Lung (tissue), 12 donors: ENCODE measurements around the gene CANT1. TPM values are rescaled to one million over a fixed set of nuclear protein-coding genes. Genes with fewer than 3 reads are reported as not detected.

Source experiments
- ATAC-seq: fragments of 200-7000 bp; cut with Tn5 transposase; one replicate; pipeline ENCODE4 v1.9.1; 2020; ENCODE audit warnings: moderate number of reproducible peaks; ENCODE audit not compliant: insufficient read depth, low FRiP score
- DNase-seq, 3 donors: peaks; one replicate each; pipeline ENCODE4 v3.0.0-alpha.2; 2013 to 2017
- H3K27ac ChIP-seq, 2 donors: one replicate each; pipeline ENCODE4 v1.5.1; 2013; ENCODE audit warnings: mild to moderate bottlenecking in 2 of 2, moderate library complexity in 2 of 2, control low read depth in 1 of 2, inconsistent platforms in 1 of 2, low read depth in 1 of 2, low read length in 1 of 2
- H3K27me3 ChIP-seq, 3 donors: one replicate each; pipeline ENCODE4 v1.5.1; 2013; ENCODE audit warnings: low read length in 2 of 3; ENCODE audit not compliant: control insufficient read depth in 3 of 3, insufficient read depth in 3 of 3
- H3K36me3 ChIP-seq, 4 donors: one replicate each; pipeline ENCODE4 v1.5.1; 2013; ENCODE audit warnings: low read length in 4 of 4, mild to moderate bottlenecking in 1 of 4, moderate library complexity in 1 of 4; ENCODE audit not compliant: control insufficient read depth in 4 of 4, insufficient read depth in 4 of 4
- H3K4me1 ChIP-seq, 5 donors: one replicate each; pipeline ENCODE4 v1.5.1; 2013; ENCODE audit warnings: low read length in 5 of 5, mild to moderate bottlenecking in 2 of 5, moderate library complexity in 1 of 5; ENCODE audit not compliant: control insufficient read depth in 5 of 5, insufficient read depth in 5 of 5
- H3K4me3 ChIP-seq: one replicate; pipeline ENCODE4 v1.5.1; 2013; ENCODE audit warnings: mild to moderate bottlenecking, control low read depth, moderate library complexity
- H3K9ac ChIP-seq, 2 donors: one replicate each; pipeline ENCODE4 v1.5.1; 2013; ENCODE audit warnings: low read length in 2 of 2, control low read depth in 1 of 2; ENCODE audit not compliant: insufficient read depth in 1 of 2
- H3K9me3 ChIP-seq, 4 donors: one replicate each; pipeline ENCODE4 v1.5.1; 2013; ENCODE audit warnings: low read length in 3 of 4, mild to moderate bottlenecking in 1 of 4, moderate library complexity in 1 of 4; ENCODE audit not compliant: control insufficient read depth in 4 of 4, insufficient read depth in 3 of 4
- CTCF ChIP-seq: IDR thresholded peaks from 2 replicates; pipeline ENCODE4 v1.5.1; 2012; ENCODE audit warnings: mild to moderate bottlenecking; ENCODE audit errors: control extremely low read depth, extremely low read depth
- WGBS, 2 donors: extraction: QIAGEN DNeasy Blood & Tissue Kit; methylation state at CpG; one replicate each; pipeline ENCODE4 v1.1.7; 2013; 5-methylcytosine and 5-hydroxymethylcytosine counted together
- polyA plus RNA-seq, 2 donors: library from polyadenylated mRNA; stranded (reverse); fragments of 200-250 nt; gene quantifications; one replicate each; pipeline ENCODE4 v1.2.1, GENCODE V29; 2013
- total RNA-seq, 2 donors: library from RNA; depleted of rRNA in 1 of 2; stranded (reverse); fragments of >200 nt in 1 of 2; gene quantifications; one replicate each; pipeline ENCODE4 v1.2.1, GENCODE V29; 2014 to 2021
- donor health status: control.
- donor health status: control.
- donor health status: Bipolar disorder and iron deficiency.
- donor health status: healthy.
- donor health status: DM: yes; HTN: yes; CAD: no.

The CANT1 gene
- total and polyA plus RNA-seq, 4 donors = 8.5 to 75.8 (median 48.7) TPM

GRCh38 chr17:79019632-79020584 lies 10.3 kb upstream of the CANT1 start:
- Histone ChIP-seq H3K27ac (peak overlapping the region; percentile 11 to 23), H3K9ac (peak overlapping the region in 1 of 2 donors; percentile 6), H3K27me3 (peaks cover 0 to 32% (median 0%) of the 10 kb centered on the region in 3 donors), H3K36me3 (no peaks in the 10 kb centered on the region), H3K9me3 (no peaks in the 10 kb centered on the region), H3K4me1 (peaks cover 4 to 30% (median 6%) of the 10 kb centered on the region in 5 donors), H3K4me3 (no peak overlapping the region)
- 40 to 62% methylated on average over 19 of the region's 19 CpGs for WGBS, 2 donors
- TF ChIP-seq CTCF = peak; percentile 51
- DNase-seq (peak; percentile 53 to 68 (median 63)), ATAC-seq (no peak)

GRCh38 chr17:79019261-79019631 lies 9.7 kb upstream of the CANT1 start:
- Histone ChIP-seq H3K9ac (no peak overlapping the region), H3K36me3 (no peaks in the 10 kb centered on the region), H3K4me1 (peaks cover 4 to 24% (median 6%) of the 10 kb centered on the region in 5 donors), H3K27ac (no peak overlapping the region), H3K9me3 (no peaks in the 10 kb centered on the region), H3K4me3 (no peak overlapping the region), H3K27me3 (peaks cover 0 to 28% (median 0%) of the 10 kb centered on the region in 3 donors)
- DNase-seq (no peak), ATAC-seq (no peak)
- WGBS, 2 donors = 87 to 89% methylated on average over 2 of the region's 2 CpGs
- no peak for TF ChIP-seq CTCF

GRCh38 chr17:79018370-79018695 lies 8.8 kb upstream of the CANT1 start:
- no peak overlapping the region for H3K4me3 ChIP-seq
- H3K9me3 ChIP-seq = no peaks in the 10 kb centered on the region
- WGBS, 2 donors = 76 to 98% methylated on average over 3 of the region's 3 CpGs
- peaks cover 0 to 21% (median 0%) of the 10 kb centered on the region in 3 donors for H3K27me3 ChIP-seq
- ATAC-seq (no peak), DNase-seq (no peak)
- peaks cover 0 to 19% (median 6%) of the 10 kb centered on the region in 5 donors for H3K4me1 ChIP-seq
- no peaks in the 10 kb centered on the region for H3K36me3 ChIP-seq
- TF ChIP-seq CTCF = no peak
- H3K9ac ChIP-seq = no peak overlapping the region
- no peak overlapping the region for H3K27ac ChIP-seq
